ACHN (cell line): Measurements from ENCODE around the gene TTC14.
A peak's percentile ranks its signal among the peaks of the same experiment; 100 is the strongest.
"Not testable (repeated sequence)": the region's sequence is repeated elsewhere in the genome, so short reads cannot be mapped to it uniquely, and the experiment has no call there.

Experiments used
- DNase-seq: peaks from one replicate; pipeline ENCODE4 v3.0.0-alpha.2; 2015
- in situ Hi-C: cut with HindIII; loops from 2 replicates; pipeline ENCODE4 v1.10.0; 2017; ENCODE audit warnings: low sequenced_read_pairs, low pct_ligation_motif_present, low pct_unique_long_range_greater_than_20kb

Gene TTC14

GRCh38 chr3:180601688-180602666, at the start of gene TTC14:
Gene TTC14, plus strand, starts transcription at chr3:180602163. Its CDS starts 99 bp downstream, at chr3:180602262.
- in situ Hi-C loops: loop anchor here (25.0 kb wide), 1 partner anchor 840 kb away; no protein-coding TSS in a partner anchor
- DNase-seq: peak; percentile 90

GRCh38 chr3:180563406-180563805, 38.6 kb upstream of the TTC14 start:
- in situ Hi-C loops: no loop called here
- DNase-seq: no peak

- in situ Hi-C loops: no loop called here
- DNase-seq: no peak
These were observed 37.3 kb upstream of the TTC14 start for GRCh38 chr3:180564676-180565075.

GRCh38 chr3:180570238-180570637, 31.7 kb upstream of the TTC14 start:
- in situ Hi-C loops: no loop called here
- DNase-seq: no peak

- DNase-seq: no peak
- in situ Hi-C loops: no loop called here
These were observed 29.9 kb upstream of the TTC14 start for GRCh38 chr3:180571831-180572598.

- no peak for DNase-seq
- in situ Hi-C loops: no loop called here
These were observed 26.4 kb upstream of the TTC14 start for GRCh38 chr3:180575571-180575970.

- no peak for DNase-seq
- in situ Hi-C loops: no loop called here
These were observed 21.0 kb upstream of the TTC14 start for GRCh38 chr3:180580934-180581333.

GRCh38 chr3:180590396-180590795, 11.6 kb upstream of the TTC14 start:
- DNase-seq: no peak
- in situ Hi-C loops: no loop called here

- in situ Hi-C loops: not testable (repeated sequence)
These were observed 8.3 kb upstream of the TTC14 start for GRCh38 chr3:180593631-180594030.

GRCh38 chr3:180594631-180595558, 7.1 kb upstream of the TTC14 start:
- peak; percentile 30 for DNase-seq
- in situ Hi-C loops: no loop called here

More at GRCh38 chr3:180593631-180594030, 8.3 kb upstream of the TTC14 start:
- DNase-seq: not testable (repeated sequence)

GRCh38 chr3:180595559-180595935, 6.4 kb upstream of the TTC14 start:
- in situ Hi-C loops: no loop called here
- DNase-seq: no peak

GRCh38 chr3:180600473-180600872, 1.5 kb upstream of the TTC14 start:
- DNase-seq: no peak
- in situ Hi-C loops: loop anchor here (25.0 kb wide), 1 partner anchor 838 kb away; no protein-coding TSS in a partner anchor

GRCh38 chr3:180611006-180611405, 9.0 kb downstream of the TTC14 start:
- no peak for DNase-seq
- in situ Hi-C loops: loop anchor here (25.0 kb wide), 1 partner anchor 849 kb away; no protein-coding TSS in a partner anchor

- in situ Hi-C loops: loop anchor here (25.0 kb wide), 1 partner anchor 850 kb away; no protein-coding TSS in a partner anchor
These were observed 10.4 kb downstream of the TTC14 start for GRCh38 chr3:180612364-180612763.

GRCh38 chr3:180615954-180616353, 14.0 kb downstream of the TTC14 start:
- in situ Hi-C loops: loop anchor here (25.0 kb wide), 1 partner anchor 854 kb away; no protein-coding TSS in a partner anchor
- DNase-seq: no peak

More at GRCh38 chr3:180612364-180612763, 10.4 kb downstream of the TTC14 start:
- no peak for DNase-seq

GRCh38 chr3:180617049-180617448, 15.1 kb downstream of the TTC14 start:
- DNase-seq: no peak
- in situ Hi-C loops: loop anchor here (25.0 kb wide), 1 partner anchor 855 kb away; no protein-coding TSS in a partner anchor

GRCh38 chr3:180618563-180618962, 16.6 kb downstream of the TTC14 start:
- in situ Hi-C loops: loop anchor here (25.0 kb wide), 1 partner anchor 856 kb away; no protein-coding TSS in a partner anchor
- not testable (repeated sequence) for DNase-seq

- DNase-seq: no peak
- in situ Hi-C loops: loop anchor here (25.0 kb wide), 1 partner anchor 857 kb away; no protein-coding TSS in a partner anchor
These were observed 17.8 kb downstream of the TTC14 start for GRCh38 chr3:180619723-180620122.
